SK-N-SH (cell line): Measurements from ENCODE around the gene LRRC43. TPM values are rescaled to one million over a fixed set of nuclear protein-coding genes. Genes with fewer than 3 reads are reported as not detected.
A peak's percentile ranks its signal among the peaks of the same experiment; 100 is the strongest.

Experiments used
- CTCF ChIA-PET: fragments of 300-600, 350-600 bp; formaldehyde crosslinking; extraction: SDS; loops from one replicate; lab custom pipeline; 2021; lab: Yijun Ruan, JAX
- POLR2A ChIA-PET: fragments of 350-600 bp; sonication (Branson Sonifier 250); formaldehyde crosslinking; extraction: SDS; loops from one replicate; lab custom pipeline; 2020; ENCODE audit warnings: antibody characterized with exemption, inconsistent platforms; lab: Yijun Ruan, JAX
- DNase-seq: peaks from one replicate; pipeline ENCODE4 v3.0.0; 2012
- H2AFZ ChIP-seq: fragments of 200-600 bp; sonication (generic); 2 replicates; pipeline ENCODE4 v1.8.1; 2016; ENCODE audit warnings: antibody characterized with exemption, mild to moderate bottlenecking, low read depth
- H3F3A ChIP-seq: fragments of 200-600 bp; sonication (generic); replicated peaks from 2 replicates; pipeline ENCODE3; 2016; ENCODE audit warnings: antibody characterized with exemption, mild to moderate bottlenecking; ENCODE audit not compliant: insufficient read depth
- H3K27ac ChIP-seq, 2 experiments: fragments of 200-500 bp in 1 of 2; fragments of 200-600 bp in 1 of 2; sonication (Bioruptor generic) in 1 of 2; sonication (generic), shearing (Covaris generic) in 1 of 2; 2 replicates each; pipeline versions ENCODE4 v1.5.1 to v1.6.1; 2014 to 2016; ENCODE audit warnings: low read depth in 2 of 2, inconsistent platforms in 1 of 2, low read length in 1 of 2, mild to moderate bottlenecking in 1 of 2, mixed read lengths in 1 of 2
- H3K27me3 ChIP-seq: fragments of 200-600 bp; sonication (generic), shearing (Covaris generic); 2 replicates; pipeline ENCODE4 v1.6.1; 2016; ENCODE audit warnings: mixed run types; ENCODE audit not compliant: insufficient read depth
- H3K36me3 ChIP-seq, 2 experiments: fragments of 200-500 bp in 1 of 2; fragments of 200-600 bp in 1 of 2; sonication (Bioruptor generic) in 1 of 2; sonication (generic) in 1 of 2; replicated peaks in 1 of 2; 2 replicates each; pipeline versions ENCODE3 to v1.5.1; 2014 to 2016; ENCODE audit warnings: low read length in 1 of 2, mild to moderate bottlenecking in 1 of 2; ENCODE audit not compliant: insufficient read depth in 2 of 2, control insufficient read depth in 1 of 2
- H3K4me1 ChIP-seq, 2 experiments: fragments of 200-500 bp in 1 of 2; fragments of 200-600 bp in 1 of 2; sonication (Bioruptor generic) in 1 of 2; sonication (generic), shearing (Covaris generic) in 1 of 2; 2 replicates each; pipeline versions ENCODE4 v1.5.1 to v1.6.1; 2014 to 2016; ENCODE audit warnings: low read depth in 1 of 2, low read length in 1 of 2, mixed run types in 1 of 2; ENCODE audit not compliant: insufficient read depth in 2 of 2, control insufficient read depth in 1 of 2
- H3K4me2 ChIP-seq: fragments of 200-600 bp; sonication (generic), shearing (Covaris generic); 2 replicates; pipeline ENCODE4 v1.6.1; 2017; ENCODE audit warnings: mixed run types
- H3K4me3 ChIP-seq, 2 experiments: fragments of 200-500 bp in 1 of 2; fragments of 200-600 bp in 1 of 2; sonication (Bioruptor generic) in 1 of 2; sonication (generic), shearing (Covaris generic) in 1 of 2; 2 replicates each; pipeline versions ENCODE4 v1.5.1 to v1.8.1; 2014 to 2016; ENCODE audit warnings: low read depth in 2 of 2, inconsistent platforms in 1 of 2, low read length in 1 of 2, mild to moderate bottlenecking in 1 of 2, mixed read lengths in 1 of 2, moderate library complexity in 1 of 2
- H3K79me2 ChIP-seq: fragments of 200-600 bp; sonication (generic); 2 replicates; pipeline ENCODE4 v1.8.1; 2017; ENCODE audit warnings: mild to moderate bottlenecking; ENCODE audit not compliant: insufficient read depth
- H3K9ac ChIP-seq: fragments of 200-600 bp; sonication (generic); 2 replicates; pipeline ENCODE4 v1.6.1; 2017; ENCODE audit warnings: mixed run types
- H3K9me2 ChIP-seq: fragments of 200-600 bp; sonication (generic); 2 replicates; pipeline ENCODE4 v1.6.1; 2017; ENCODE audit warnings: mixed run types
- H3K9me3 ChIP-seq: fragments of 200-600 bp; sonication (generic); 2 replicates; pipeline ENCODE4 v1.6.1; 2017; ENCODE audit warnings: mixed run types, mild to moderate bottlenecking, moderate library complexity
- H4K20me1 ChIP-seq: fragments of 200-600 bp; sonication (generic); 2 replicates; pipeline ENCODE4 v1.6.1; 2017; ENCODE audit warnings: mild to moderate bottlenecking, mixed run types; ENCODE audit not compliant: insufficient read depth
- CTCF ChIP-seq: fragments of 200-600 bp; sonication (generic); IDR thresholded peaks from 2 replicates; pipeline ENCODE4 v1.6.1; 2017; ENCODE audit warnings: antibody characterized with exemption, mild to moderate bottlenecking, moderate library complexity
- NFIC ChIP-seq: IDR thresholded peaks from 2 replicates; pipeline ENCODE4 v1.4.0; 2012; ENCODE audit warnings: borderline replicate concordance
- REST ChIP-seq: IDR thresholded peaks from 2 replicates; pipeline ENCODE4 v1.6.1; 2012; ENCODE audit warnings: mild to moderate bottlenecking, low read depth, low read length, moderate library complexity
- TEAD4 ChIP-seq: IDR thresholded peaks from 2 replicates; pipeline ENCODE4 v1.4.0; 2012; ENCODE audit warnings: mild to moderate bottlenecking, borderline replicate concordance; ENCODE audit not compliant: insufficient read depth
- WGBS: methylation state at CpG from one replicate; pipeline ENCODE4 v1.1.6; 2017; ENCODE audit warnings: low lambda C conversion rate; 5-methylcytosine and 5-hydroxymethylcytosine counted together
- polyA plus RNA-seq, 3 experiments: library from polyadenylated mRNA; depleted of rRNA; stranded (reverse); fragments of >200 nt; gene quantifications; 2 replicates each; pipeline ENCODE4 v1.2.3, GENCODE V29; 2012

LRRC43 gene
- polyA plus RNA-seq, 1 of the 3 experiments (the other 2 are of a cell fraction) = 0.94 TPM

- ChIA-PET CTCF (interaction anchor here (1.5 to 3.3 kb wide), 2 partner anchors 9 to 11 kb away, joined by 4 to 30 read pairs; no protein-coding TSS in a partner anchor), POLR2A (interaction anchor here (1.6 kb wide), 1 partner anchor 27 kb away, joined by 8 read pairs; no protein-coding TSS in a partner anchor)
- H3F3A ChIP-seq = peaks cover 5% of the 10 kb centered on the region
Measured at GRCh38 chr12:122200541-122201175, 17.7 kb downstream of the LRRC43 start.

More at GRCh38 chr12:122200541-122201175, 17.7 kb downstream of the LRRC43 start:
- no peaks in the 10 kb centered on the region; the same call in 1 of the 2 replicates for H3K9me3 ChIP-seq
- peak; percentile 59 for DNase-seq
- H4K20me1 ChIP-seq = no peaks in the 10 kb centered on the region
- H3K27ac ChIP-seq = no peak overlapping the region
- H3K9me2 ChIP-seq = no peaks in the 10 kb centered on the region
- peaks cover 0 to 27% of the 10 kb centered on the region in 2 experiments; a peak in 2 of 4 replicates for H3K4me1 ChIP-seq
- no peaks in the 10 kb centered on the region for H3K36me3 ChIP-seq
- no peak for TF ChIP-seq NFIC
- no peak for TF ChIP-seq REST
- no peak for TF ChIP-seq TEAD4
- peak; percentile 14; the same call in 1 of the 2 replicates for TF ChIP-seq CTCF
- no peaks in the 10 kb centered on the region for H3K27me3 ChIP-seq
- WGBS = 93% methylated on average over 7 of the region's 24 CpGs
- H3K4me3 ChIP-seq = no peak overlapping the region
- H3K9ac ChIP-seq = no peak overlapping the region
- no peak overlapping the region for H3K4me2 ChIP-seq
- H3K79me2 ChIP-seq = no peaks in the 10 kb centered on the region
- no peak overlapping the region for H2AFZ ChIP-seq
